GM21717 (cell line): ENCODE data around the gene TTLL11.
"Not testable (repeated sequence)": the region's sequence is repeated elsewhere in the genome, so short reads cannot be mapped to it uniquely, and the experiment has no call there.

Experiments used
- ATAC-seq: cut with Tn5 transposase; IDR thresholded peaks from one replicate; pipeline ENCODE4 v1.9.1; 2021; ENCODE audit warnings: mild to moderate bottlenecking, moderate library complexity; ENCODE audit not compliant: unreplicated experiment

TTLL11 gene

DNA sequence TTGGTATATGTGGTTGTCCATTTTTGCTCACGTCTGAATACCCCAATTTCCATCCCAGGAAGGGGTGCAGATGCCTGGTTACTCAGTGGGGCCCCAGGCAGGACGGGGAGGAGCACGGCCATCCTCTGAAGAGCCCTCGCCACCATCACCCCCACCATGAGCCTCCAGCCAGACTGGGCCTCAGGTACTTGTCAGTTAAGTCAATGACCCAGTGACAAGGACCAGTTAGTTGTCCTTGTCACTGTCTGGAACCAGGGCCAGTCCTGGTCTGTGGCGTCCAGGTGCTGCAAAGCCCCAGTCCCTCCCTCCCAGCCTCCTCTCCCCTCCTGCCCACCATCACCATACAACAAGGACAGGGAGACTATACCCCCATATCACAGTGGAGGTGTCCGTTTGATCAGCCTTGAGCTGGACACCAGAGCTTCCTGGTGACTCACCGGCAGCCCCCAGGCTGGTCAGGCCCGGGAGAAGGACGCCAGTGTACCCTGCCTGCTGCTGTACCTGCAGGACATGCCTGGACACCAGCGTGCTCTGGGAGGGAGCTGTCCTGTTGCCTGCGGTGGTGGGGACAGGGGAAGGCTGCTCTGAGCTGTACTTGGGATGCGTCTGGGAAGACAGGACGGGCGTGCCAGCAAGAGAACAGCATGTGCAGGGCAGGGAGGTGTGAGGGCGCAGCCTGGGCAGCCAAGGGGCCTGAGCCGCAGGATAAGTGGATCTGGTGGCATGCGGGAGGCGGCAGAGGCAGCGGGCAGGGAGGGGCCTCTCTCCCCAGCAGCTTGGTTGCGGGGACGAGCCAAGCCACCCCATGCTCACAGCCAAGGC is 32.6 kb upstream of the TTLL11 start:
- ATAC-seq, result no peak

DNA sequence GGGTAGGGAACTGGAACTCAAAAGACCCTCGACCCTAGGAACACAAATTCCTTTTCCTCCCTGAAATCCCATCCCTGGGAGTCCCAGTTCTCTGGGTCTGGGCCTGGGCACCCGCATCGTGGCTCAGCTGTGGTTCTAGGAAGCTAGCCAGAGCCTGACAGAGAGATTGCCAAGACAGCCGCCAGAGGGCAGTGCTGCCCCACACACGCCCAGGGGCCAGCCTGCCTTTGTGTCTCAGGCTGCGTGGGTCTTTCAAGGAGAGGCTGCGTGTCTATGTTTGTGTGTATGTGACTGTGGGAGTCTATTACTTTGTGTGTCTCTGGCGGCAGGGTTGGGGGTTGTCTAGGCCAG is 32.0 kb upstream of the TTLL11 start:
- peak; percentile 47 for ATAC-seq

DNA sequence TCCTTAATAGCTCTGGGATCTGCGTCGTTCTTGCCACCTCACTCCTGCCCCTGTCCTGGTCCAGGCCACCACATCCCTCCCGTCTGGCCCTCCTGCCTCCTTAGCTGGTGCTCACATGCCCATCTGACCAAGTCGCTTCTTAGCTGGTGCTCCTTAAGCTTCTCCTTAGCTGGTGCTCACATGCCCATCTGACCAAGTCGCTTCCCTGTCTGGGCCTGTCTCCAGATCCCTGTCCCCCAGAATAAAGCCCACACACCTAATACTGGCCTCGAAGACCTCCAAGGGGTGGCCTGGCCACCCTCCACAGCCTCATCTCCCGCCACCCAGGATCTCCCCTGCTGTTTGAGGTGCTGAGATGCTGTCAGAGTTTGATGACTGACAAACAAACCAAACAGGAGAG is 31.4 kb upstream of the TTLL11 start:
- ATAC-seq, result no peak

DNA sequence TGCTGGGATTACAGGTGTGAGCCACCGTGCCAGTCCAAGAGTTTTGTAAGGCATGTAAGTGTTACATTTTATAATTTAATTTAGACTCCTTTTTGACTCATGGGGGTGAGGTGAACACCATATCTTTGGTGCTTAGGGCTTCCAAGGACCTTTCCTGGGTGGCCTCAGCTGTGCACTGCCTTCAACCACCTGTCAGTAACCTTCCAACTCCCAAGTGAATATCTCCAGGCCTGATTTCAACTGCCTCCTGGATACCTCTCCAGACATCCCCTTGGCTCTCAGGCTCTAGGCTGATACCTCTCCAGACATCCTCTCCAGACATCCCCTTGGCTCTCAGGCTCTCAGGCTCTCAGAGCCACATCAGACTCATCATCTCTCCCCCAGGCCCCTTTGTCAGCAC is 30.9 kb upstream of the TTLL11 start:
- no peak for ATAC-seq

DNA sequence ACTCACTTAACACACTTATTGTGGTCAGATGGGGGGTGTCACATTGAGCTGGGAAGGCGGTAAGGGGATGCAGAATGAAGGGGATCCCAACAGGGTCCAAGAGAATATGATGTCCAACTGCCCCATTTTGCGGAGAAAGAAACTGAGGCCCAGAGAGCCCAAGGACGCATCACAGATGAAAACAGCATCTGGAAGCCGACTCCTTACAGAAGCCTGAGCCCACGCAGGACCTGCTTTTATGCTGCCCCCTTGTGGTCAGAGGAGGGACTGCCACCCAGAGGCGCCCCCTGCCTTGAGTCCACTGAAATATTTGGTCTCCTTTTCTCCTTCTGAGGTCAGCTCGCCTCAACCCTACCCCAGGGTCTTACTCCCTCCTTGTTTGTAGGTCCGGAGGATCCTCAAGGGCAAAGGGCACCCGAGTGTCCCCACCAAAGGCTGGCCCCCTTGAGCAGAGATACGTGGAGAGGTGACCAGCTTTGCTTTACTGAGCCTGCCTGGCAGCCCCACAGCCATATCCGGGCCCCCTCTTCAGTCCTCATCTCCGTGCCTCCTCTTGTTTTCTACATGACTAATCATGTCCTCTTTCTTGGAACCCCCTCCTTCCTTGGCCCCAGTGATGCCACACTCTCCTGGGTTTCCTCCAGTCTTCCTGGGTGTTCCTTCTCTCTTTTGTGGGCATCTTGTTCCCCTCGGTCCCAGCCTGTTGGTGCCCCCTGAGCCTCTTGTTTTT is 30.0 kb upstream of the TTLL11 start:
- ATAC-seq, result no peak

DNA sequence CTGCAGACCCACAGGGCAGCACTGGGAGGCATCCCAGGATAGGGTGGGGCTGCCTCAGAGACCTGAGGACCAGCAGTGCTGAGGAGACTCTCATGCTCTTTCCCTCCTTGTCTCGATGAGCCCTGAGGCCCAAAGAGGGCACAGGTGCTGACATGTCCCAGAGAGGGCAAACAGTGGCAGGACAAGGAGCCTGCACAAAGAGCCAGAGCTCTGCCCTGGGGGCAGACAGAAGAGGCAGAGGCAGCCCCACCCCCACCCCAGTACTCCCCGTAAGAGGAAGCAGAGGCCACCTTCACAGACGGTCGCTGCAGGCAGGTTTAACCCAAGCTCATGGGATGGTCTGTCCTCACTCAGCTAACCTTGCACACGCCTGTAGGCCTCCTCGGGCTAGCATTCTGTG is 29.4 kb upstream of the TTLL11 start:
- no peak for ATAC-seq

DNA sequence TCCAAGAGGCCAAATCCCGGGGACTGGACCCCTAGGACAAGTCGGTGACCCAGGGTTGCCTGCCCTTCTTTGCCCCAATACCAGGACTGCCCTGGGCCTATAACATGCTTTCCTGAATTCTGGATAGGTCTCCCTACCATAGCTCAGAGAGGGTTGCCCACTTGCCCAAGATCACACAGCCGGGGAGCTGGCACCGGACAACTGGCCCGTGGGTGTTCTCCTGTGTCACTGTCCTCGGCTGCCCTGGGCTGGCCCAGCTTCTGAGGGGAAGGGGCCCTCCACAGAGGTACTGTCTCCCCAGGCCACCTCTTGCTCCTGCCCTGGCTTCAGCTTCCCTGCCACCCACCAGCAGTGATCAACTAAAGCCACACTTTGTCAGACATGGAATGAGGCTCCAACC is 28.8 kb upstream of the TTLL11 start:
- no peak for ATAC-seq

DNA sequence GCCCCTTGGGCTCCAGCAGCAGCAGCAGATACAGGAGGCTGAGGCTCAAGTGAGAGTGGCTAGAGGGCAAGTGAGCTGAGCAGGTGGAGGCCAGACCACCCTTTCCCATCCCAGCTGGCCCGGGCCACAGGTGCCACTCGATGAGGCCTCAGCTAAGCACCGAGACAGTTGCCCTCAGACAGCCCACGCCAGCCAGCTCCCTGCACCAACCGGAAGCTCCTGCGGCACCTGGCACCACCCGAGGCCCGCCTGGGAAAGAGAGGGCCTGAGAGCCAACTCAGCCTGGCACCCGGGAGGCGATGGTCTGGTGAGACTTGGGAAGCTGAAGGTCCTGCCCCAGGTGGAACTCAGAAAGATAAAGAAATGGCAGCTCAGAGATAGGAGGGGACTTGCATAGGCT is 28.3 kb upstream of the TTLL11 start:
- ATAC-seq, result no peak

DNA sequence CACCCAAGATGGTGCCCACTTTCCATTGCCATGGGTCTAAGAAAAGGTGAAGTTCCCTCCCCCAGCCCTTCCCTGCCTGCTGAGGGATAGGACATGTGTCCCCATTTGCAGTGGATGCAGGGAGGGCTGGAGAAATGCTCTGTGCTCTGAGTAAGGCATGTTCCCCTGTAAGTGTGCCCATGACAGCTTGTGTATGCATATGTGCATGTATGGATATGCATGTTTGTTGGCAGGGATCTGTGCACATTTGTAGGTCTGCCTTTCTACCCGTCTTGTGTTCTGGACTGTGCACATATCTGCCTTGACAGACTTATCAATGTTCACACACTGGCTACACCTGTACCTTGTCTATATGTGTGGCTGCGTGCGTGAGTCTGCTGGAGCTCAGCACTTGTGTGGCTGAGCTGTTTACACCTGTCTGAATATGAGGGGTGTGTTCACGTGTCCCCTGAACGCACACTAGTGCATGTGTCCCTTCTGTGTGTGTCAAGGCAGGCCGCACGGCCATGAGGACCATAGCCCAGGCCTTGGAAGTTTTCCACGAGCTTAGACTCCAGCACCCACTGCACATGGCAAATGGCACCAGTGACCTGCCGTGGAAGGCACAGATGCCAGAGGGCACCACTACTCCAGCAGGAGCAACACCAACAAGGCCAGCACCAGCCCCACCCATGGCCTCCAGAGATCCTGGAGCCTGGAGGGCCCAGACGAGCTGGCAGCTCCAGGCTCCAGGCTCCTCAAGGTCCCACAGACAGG is 27.4 kb upstream of the TTLL11 start:
- ATAC-seq, result no peak

DNA sequence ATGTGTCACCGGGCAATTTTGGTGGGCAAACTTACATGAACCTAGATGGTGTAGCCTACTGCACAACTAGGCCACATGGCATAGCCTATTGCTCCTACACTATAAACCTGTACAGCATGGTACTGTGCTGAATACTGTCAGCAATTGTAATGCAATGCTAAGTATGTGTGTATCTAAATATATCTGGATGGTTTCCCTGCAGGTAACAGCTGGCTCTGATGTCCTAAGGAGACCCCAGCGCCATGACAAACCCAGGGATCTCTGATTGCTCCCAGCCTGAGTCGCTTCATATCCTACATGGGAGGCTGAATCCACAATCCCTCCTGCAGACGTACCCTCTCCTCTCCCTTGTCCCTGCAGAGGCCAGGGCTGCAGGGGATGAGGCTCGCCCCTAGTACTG is 26.6 kb upstream of the TTLL11 start:
- no peak for ATAC-seq

DNA sequence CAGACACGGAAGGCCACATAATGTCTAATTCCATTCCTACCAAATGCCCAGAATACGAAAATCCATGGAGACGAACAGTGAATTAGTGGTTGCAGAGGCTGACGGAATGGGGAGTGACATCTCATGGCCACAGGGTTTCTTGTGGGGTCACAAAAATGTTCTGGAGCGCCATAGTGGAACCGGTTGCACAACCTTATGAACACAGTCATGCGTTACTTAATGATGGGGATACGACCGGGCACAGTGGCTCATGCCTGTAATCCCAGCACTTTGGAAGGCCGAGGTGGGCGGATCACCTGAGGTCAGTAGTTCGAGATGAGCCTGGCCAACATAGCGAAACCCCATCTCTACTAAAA is 26.0 kb upstream of the TTLL11 start:
- no peak for ATAC-seq

DNA sequence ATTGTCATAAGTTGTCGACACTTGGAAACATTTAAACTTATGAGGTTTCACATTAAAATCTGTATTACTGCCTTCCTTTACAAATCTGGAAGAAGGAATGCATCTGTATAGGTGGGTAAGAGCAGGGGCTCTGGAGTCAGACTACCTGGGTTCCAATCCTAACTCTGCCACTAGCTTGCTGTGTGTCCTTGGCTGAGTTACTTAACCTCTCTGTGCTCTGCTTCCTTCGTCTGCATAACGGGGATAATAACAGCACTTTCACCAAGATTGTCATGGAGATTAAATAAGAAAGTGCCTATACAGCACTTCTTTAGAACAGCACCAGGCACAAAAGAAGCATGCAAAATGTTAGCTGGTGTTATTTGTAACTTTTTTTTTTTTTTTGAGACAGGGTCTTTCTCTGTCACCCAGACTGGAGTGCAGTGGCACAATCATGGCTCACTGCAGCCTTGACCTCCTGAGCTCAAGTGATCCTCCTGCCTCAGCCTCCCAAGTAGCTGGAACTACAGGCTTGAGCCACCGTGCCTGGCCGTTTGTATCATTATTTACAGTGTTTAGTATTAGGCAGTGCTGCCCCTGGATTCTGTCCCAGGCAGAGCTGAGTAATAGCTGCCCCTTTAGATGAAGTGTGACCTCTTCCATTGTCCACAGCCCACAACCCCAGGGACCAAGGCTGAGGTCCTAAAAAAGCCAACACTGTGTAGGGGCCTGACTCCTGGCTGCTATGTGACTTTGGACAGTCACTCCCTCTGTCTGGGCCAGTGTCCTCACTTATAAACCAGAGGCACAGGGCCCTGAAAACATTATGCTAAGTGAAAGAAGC is 25.4 kb upstream of the TTLL11 start:
- no peak for ATAC-seq

DNA sequence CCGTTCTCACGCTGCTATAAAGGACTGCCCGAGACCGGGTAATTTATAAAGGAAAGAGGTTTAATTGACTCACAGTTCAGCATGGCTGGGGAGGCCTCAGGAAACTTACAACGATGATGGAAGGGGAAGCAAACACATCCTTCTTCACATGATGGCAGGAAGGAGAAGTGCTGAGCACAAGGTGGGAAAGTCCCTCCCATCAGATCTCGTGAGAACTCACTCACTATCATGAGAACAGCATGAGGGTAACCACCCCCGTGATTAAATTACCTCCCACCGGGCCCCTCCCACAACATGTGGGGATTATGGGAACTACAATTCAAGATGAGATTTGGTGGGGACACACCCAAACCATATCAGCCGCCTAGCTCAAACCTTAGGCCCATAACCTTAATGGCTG is 24.1 kb upstream of the TTLL11 start:
- ATAC-seq, result not testable (repeated sequence)

DNA sequence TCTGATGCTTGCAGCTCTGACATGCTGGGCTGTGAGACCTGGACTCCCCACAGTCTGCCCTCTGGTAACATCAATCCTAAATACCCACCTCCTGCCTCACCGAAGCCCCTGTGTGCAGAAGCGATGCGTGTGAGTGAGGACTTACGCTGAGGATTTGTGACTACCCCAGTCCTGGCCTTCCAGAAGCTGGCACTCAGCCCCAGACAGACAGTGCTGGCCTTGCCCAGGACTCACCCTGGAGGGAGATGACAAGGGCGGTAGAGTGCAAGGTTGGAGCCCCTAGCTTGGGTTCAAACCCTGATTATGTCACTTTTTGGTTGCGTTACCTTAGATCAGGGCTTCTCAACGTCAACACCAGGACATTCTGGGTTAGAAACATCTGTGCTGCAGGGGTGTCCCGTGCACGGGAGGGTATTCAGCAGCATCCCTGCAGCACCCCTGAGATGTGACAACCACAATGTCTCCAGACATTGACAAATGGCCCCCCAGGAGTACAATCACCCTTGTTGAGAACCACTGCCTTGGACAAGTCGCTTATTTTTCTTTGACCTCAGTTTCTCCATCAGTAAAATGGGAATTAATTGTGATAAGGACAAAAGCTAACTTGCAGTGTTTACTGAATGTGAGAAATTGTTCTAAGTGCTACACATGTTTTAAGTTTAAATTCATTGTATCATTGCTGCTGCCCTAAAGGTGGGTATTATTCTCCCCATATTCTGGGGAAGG is 23.5 kb upstream of the TTLL11 start:
- no peak for ATAC-seq

DNA sequence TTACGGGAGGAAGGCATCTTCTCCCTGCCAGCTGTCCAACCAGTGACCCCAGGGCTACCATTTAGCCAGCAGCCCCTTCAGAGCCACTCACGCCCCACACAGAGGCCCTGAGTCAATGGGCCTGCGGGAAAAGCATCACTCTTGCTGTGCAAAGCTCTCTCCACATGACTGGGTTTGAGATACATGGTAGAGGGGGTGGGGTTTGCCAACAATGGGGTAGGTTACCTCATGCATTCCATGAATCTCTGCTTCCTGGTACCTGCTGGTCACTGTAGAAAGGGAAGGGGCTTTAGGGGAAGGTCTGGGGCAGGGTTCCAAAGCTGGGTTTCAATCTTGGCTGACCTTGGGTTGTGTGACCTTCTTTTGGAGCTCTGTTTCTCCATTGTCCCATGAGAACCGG is 22.9 kb upstream of the TTLL11 start:
- no peak for ATAC-seq

DNA sequence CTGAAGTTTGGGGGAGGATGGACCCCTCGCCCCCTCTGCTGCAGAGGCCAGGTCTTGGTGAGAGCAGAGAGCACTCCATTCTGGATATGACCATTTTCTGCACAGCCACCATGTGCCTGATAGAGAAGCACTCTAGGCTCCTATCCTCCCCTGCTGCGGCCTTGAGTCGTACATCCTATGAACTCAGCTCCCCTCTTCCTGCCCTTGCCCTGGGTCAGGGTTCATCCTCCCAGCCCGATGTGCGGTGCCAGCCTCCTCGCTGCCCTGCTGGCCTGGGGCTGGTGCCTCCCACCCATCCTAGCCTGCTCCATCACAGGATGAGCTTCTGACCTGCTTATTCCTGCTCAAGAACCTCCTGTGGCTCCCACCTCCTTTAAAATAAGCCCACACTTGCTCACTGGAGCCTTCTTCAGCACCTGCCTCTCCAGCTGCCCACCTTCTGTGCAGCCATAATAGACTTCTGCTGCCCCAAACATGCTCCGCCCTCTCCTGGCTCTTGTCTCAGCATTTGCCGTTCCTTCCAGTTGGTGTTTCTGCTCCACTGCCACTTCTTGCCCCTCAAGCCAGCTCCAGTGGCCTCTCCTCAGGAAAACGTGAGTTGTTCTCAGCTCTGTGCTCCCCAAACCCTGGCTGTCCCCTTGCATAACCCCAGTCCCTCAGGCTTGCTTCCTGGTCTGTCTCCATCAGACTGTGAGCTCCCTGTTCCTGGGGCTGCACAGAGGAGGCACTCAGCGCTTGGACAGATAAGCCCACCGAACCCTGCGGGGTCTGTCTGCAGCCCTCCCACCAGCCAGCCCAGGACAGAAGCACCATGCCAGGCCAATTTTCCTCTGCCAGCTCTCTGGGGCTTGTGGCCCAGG is 22.3 kb upstream of the TTLL11 start:
- no peak for ATAC-seq

DNA sequence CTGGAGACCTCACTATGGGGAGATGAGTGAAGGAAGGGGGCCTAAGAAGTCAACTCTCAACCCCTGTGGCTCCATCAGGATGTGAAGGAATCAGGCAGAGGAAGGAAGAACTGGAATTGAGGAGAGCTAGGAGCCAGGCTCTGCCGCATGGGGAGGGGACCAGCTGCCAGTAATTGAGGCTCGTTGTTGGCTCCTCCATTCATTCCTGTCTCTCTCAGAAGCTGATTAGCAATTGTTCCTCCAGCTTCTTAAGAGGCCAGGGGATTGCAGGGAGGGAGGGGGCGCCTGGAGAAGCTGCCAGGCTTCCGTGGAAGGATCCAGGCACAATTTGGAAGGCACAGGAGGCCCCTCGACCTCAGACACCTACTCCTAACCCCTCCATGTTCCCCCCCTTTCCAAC is 20.5 kb upstream of the TTLL11 start:
- no peak for ATAC-seq

DNA sequence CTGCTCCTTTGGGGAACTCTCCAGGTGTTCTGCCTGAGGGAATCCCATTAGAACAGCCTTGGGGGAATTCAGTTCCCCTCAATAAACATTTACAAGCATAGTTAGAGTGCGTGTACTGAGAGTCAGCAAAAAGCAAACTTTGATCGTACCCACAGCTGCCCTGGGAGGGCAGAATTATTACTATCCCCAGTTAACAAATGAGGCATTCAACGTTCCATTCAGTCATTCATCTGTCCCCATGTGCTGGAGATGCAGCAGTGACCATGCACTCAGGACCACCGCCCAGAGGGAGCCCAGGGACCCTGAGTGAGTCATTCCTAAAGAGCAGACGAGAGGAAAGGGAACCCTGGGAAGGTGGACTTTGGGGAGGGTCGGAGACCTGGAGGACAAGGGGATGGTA is 19.1 kb upstream of the TTLL11 start:
- ATAC-seq, result no peak

DNA sequence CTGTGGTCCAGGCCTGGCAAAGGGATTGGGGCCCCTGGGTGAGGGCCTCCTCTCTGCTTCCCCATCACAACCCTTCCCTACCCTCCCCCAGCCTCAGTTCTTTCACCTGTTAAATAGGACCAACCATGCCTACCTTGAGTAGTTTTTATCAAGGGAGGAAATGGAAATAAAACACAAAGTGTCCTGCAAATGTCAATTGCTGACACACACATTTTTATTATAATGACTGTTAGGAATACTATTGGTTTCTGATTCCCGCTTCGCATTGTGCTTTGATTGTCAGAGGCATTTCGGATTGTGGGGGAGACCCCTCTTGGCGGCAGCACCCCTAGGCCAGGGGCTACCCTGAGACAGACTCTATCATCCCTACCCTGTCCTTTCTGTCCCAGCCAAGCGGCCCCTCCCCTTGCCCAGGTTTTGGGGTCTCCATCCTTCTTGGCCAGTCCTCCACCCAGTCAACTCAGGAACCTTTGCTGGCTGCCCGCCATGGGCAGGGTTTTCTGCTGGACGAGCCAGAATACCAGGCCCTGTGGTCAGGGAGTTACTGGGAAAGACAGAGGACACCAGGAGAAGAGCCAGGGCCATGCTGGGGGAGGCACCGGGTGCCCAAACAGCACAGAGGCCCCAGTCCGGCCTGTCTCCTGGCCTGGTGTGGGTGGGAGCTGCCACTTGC is 18.4 kb upstream of the TTLL11 start:
- ATAC-seq, result no peak
